HG03460 (cell line): ENCODE measurements around the gene INHBA.

Experiments used
- ATAC-seq: cut with Tn5 transposase; IDR thresholded peaks from one replicate; pipeline ENCODE4 v1.9.1; 2021; ENCODE audit not compliant: unreplicated experiment

INHBA gene

GRCh38 chr7:41711283-41712064 is 8.6 kb upstream of the INHBA start:
- no peak for ATAC-seq

- no peak for ATAC-seq
Observed at GRCh38 chr7:41710838-41711237, 7.9 kb upstream of the INHBA start.

- ATAC-seq: no peak
Observed at GRCh38 chr7:41709621-41710020, 6.7 kb upstream of the INHBA start.

- ATAC-seq: no peak
Observed at GRCh38 chr7:41708581-41709358, 5.9 kb upstream of the INHBA start.

GRCh38 chr7:41706228-41706930 is 3.5 kb upstream of the INHBA start:
- no peak for ATAC-seq

GRCh38 chr7:41705109-41705901 is 2.4 kb upstream of the INHBA start:
- ATAC-seq: peak; percentile 92

- no peak for ATAC-seq
Observed at GRCh38 chr7:41701068-41701941, 1.6 kb downstream of the INHBA start.

GRCh38 chr7:41700044-41700471 is 2.8 kb downstream of the INHBA start:
- ATAC-seq: no peak

GRCh38 chr7:41699516-41699915 is 3.4 kb downstream of the INHBA start:
- ATAC-seq: no peak

GRCh38 chr7:41698726-41699125 is 4.2 kb downstream of the INHBA start:
- ATAC-seq: no peak

GRCh38 chr7:41698114-41698513 is 4.8 kb downstream of the INHBA start:
- no peak for ATAC-seq

GRCh38 chr7:41696323-41696916 is 6.5 kb downstream of the INHBA start:
- no peak for ATAC-seq

- ATAC-seq: no peak
Observed at GRCh38 chr7:41695661-41696322, 7.1 kb downstream of the INHBA start.

- no peak for ATAC-seq
Observed at GRCh38 chr7:41694495-41694894, 8.4 kb downstream of the INHBA start.

- no peak for ATAC-seq
Observed at GRCh38 chr7:41693150-41693997, 9.5 kb downstream of the INHBA start.

- no peak for ATAC-seq
Observed at GRCh38 chr7:41692251-41692650, 10.6 kb downstream of the INHBA start.

GRCh38 chr7:41691286-41692190 is 11.4 kb downstream of the INHBA start:
- no peak for ATAC-seq
